ENCODE data around the gene C3orf33.
"Not testable (repeated sequence)": the region's sequence is repeated elsewhere in the genome, so short reads cannot be mapped to it uniquely, and the experiment has no call there.

The C3orf33 gene, protein sequence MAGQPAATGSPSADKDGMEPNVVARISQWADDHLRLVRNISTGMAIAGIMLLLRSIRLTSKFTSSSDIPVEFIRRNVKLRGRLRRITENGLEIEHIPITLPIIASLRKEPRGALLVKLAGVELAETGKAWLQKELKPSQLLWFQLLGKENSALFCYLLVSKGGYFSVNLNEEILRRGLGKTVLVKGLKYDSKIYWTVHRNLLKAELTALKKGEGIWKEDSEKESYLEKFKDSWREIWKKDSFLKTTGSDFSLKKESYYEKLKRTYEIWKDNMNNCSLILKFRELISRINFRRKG

DNA sequence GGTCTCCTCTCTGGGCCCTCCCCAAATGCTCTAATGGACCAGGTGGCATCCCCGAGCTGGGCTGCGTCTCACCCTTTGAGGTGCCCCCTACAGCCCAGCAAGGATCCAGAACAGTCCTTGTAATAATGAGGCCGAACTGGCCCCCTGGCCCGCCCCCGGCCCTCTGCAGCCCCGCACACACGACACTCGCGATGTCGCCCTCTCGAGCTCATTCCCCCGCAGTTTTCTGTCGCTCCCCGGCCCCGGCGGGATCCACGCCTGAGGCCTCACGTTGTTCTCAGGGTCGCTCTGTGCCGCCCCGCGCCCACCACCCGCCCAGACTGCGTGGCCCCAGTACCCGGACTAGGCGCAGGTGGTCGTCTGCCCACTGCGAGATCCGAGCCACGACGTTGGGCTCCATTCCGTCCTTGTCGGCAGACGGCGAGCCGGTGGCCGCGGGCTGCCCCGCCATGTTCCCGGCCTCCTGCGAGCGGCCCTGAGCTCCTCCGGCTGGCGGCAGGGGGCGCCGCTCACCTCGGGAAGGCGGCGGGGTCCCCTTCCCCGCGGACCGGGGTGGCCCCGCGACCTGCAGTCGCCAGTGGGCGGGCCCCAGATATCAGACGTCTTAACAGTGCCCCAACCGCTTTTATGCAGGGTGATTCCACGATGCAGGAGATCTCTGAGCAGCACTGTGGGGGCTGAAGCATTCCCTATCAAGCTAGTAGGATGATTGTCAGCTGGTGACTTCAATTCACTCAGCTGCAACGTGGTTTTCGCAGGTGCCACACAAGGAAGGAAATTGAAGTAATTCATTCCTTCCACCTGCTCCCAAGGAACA is at the start of gene C3orf33:
Gene C3orf33 (minus strand): TSS at position 477 of the 817 bp plus-strand sequence. CDS start 26 bp downstream, at position 451.
- TF ChIP-seq, protein P1, sequence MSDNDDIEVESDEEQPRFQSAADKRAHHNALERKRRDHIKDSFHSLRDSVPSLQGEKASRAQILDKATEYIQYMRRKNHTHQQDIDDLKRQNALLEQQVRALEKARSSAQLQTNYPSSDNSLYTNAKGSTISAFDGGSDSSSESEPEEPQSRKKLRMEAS (IDR thresholded peaks at IDR 0.05; ENCODE audit: low read depth, low read length): peak; percentile 41; the same call in 1 of the 2 replicates
- TF ChIP-seq MYC (IDR thresholded peaks at IDR 0.05; ENCODE audit: low read depth, low read length) (no peak), POLR2A (IDR thresholded peaks at IDR 0.05; ENCODE audit: extremely low read depth, insufficient read length) (peak; percentile 50)
- TF ChIP-seq, protein P2, sequence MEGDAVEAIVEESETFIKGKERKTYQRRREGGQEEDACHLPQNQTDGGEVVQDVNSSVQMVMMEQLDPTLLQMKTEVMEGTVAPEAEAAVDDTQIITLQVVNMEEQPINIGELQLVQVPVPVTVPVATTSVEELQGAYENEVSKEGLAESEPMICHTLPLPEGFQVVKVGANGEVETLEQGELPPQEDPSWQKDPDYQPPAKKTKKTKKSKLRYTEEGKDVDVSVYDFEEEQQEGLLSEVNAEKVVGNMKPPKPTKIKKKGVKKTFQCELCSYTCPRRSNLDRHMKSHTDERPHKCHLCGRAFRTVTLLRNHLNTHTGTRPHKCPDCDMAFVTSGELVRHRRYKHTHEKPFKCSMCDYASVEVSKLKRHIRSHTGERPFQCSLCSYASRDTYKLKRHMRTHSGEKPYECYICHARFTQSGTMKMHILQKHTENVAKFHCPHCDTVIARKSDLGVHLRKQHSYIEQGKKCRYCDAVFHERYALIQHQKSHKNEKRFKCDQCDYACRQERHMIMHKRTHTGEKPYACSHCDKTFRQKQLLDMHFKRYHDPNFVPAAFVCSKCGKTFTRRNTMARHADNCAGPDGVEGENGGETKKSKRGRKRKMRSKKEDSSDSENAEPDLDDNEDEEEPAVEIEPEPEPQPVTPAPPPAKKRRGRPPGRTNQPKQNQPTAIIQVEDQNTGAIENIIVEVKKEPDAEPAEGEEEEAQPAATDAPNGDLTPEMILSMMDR (IDR thresholded peaks at IDR 0.05; ENCODE audit: low read depth, low read length): peak; percentile 62
- H3K4me3 ChIP-seq (ENCODE audit: low read depth, low read length): peak within 1 kb of the TSS; percentile 63
- peak; percentile 84 for DNase-seq (ENCODE audit: low read depth)

DNA sequence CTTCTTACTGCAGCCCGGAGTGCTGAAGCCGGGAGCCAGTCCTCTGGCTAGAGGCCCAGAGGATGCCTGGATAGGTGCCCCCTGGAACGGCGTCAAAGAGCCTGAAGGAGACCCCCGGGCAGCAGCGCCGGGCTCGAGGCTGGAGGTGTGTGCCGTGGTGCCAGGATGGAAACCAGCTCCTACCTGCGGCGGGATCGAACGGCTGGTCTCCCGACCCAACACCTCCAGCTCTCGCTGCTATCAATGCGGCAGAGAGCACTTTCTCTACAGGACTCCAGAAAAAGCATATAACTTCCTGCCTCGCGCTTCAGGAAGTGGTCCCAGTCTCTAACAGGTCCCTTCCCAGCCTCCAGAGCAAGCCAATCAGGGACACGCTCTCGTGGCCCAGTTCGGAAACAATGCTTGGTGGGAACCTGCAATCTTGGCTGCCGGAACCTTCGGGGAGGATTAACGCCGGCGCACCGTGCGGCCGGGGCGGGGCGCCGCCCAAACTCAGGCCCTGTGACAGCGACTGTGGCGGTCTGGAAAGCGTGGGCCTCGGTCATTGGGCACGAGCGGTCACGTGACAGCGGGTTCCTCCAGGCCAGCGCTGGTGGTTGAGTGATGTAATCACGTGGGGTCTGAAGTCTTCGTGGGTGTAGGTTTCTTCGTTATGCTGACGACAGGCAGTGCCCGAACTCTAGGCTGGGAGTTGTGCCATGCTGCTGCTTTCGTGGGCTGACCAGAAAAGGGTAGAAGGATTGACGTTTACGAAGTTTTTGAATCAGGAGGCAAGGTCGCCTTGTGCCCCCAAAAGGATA is 48.3 kb upstream of the C3orf33 start, which contains the start of gene SLC33A1:
Gene SLC33A1 (minus strand): TSS at position 287 of the 800 bp plus-strand sequence. CDS start 430 bp downstream, outside the sequence.
- peak; percentile 99 for DNase-seq (ENCODE audit: low read depth)
- TF ChIP-seq POLR2A (IDR thresholded peaks at IDR 0.05; ENCODE audit: extremely low read depth, insufficient read length): peak; percentile 74
- TF ChIP-seq MYC (IDR thresholded peaks at IDR 0.05; ENCODE audit: low read depth, low read length): peak; percentile 70
- TF ChIP-seq, protein P1 (IDR thresholded peaks at IDR 0.05; ENCODE audit: low read depth, low read length): peak; percentile 99
- TF ChIP-seq, protein P2 (IDR thresholded peaks at IDR 0.05; ENCODE audit: low read depth, low read length): no peak

DNA sequence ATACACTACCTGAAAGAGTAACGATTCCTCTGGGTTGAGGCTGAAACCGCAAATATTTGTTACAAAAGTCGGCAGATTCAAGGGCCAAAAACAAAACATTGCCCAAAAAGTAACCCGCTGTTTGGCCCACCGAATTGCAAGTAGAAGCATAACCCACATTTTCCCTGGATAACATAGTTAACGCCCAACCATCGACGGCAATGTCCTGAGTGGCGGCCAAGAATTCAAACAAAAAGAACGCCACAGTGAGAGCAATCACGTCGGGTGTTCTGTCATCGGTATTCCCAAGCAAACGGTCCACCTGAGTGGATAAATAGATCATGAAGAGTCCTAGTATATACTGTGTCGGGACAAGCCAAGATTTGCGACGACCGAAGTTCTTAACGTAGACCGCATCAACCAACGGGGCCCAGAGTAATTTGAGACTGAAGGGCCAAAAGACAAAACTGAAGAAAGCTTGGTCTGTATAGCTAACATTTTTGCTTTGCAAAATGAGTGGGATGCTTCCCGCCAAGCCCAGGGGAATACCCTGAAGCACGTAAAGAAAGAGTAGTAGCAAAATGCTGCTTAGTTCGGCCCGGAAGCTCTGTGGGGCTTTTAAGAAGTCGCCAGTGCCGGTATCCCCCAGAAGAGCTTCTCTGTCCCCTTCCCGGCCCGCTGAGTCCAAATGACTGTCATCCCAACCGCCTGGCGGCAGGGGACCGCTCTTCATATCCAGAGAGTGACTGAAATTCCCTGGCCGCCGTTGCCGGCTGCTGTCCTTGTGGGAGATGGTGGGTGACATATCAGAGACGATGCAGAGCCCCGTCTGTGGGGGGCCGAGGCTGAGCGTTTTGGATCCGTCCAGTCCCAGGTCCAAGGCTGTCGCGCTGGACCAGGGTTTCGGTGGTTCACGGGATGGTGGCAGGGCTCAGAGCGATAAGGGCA is 47.4 kb upstream of the C3orf33 start:
- H3K4me3 ChIP-seq (ENCODE audit: low read depth, low read length): peak overlapping the region; percentile 81
- DNase-seq (ENCODE audit: low read depth): peak; percentile 45

More for the DNA sequence above, 48.3 kb upstream of the C3orf33 start, which contains the start of gene SLC33A1:
- peak within 1 kb of the TSS; percentile 81 for H3K4me3 ChIP-seq (ENCODE audit: low read depth, low read length)

DNA sequence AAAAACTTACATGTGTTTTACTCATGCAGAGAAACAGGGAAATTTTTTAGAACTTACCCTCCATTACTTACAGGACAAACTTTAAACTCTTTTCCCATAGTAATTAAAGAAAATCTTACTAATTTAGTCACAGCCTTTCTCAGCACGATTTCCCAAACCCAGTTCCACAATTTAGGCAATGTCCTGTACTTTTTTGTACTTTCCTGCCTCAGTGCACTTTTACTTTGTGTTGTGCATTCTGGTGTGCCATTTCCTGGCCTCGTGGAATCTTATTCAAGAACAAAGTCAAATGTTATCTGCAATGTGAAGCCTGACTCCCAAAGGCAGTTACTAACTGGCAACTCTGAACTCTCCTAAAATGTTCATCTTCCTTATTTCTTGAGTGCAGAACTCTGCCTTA is 46.3 kb upstream of the C3orf33 start:
- peak overlapping the region; percentile 81 for H3K4me3 ChIP-seq (ENCODE audit: low read depth, low read length)
- peak; percentile 18 for DNase-seq (ENCODE audit: low read depth)
- TF ChIP-seq POLR2A (IDR thresholded peaks at IDR 0.05; ENCODE audit: extremely low read depth, insufficient read length) (no peak), MYC (IDR thresholded peaks at IDR 0.05; ENCODE audit: low read depth, low read length) (no peak)
- TF ChIP-seq, protein P2 (IDR thresholded peaks at IDR 0.05; ENCODE audit: low read depth, low read length): no peak
- TF ChIP-seq, protein P1 (IDR thresholded peaks at IDR 0.05; ENCODE audit: low read depth, low read length): no peak

More for the DNA sequence above, 47.4 kb upstream of the C3orf33 start:
- TF ChIP-seq POLR2A (IDR thresholded peaks at IDR 0.05; ENCODE audit: extremely low read depth, insufficient read length): no peak
- TF ChIP-seq MYC (IDR thresholded peaks at IDR 0.05; ENCODE audit: low read depth, low read length): no peak
- TF ChIP-seq, protein P1 (IDR thresholded peaks at IDR 0.05; ENCODE audit: low read depth, low read length): no peak

DNA sequence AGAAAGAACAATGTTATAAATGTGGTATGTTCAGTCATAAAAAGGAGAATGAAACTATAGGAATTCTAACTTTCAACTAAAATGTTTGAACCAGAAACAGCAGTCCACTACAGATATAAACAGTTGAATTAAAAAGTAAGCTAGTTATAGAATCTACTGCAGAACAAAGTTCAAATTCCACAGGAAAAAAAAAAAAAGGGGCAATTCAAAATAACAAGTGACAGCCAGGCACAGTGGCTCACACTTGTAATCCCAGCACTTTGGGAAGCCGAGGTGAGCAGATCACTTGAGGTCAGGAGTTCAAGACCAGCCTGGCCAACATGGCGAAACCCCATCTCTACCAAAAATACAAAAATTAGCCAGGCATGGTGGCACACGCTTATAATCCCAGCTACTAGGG is 43.3 kb upstream of the C3orf33 start:
- not testable (repeated sequence) for H3K4me3 ChIP-seq (ENCODE audit: low read depth, low read length); DNase-seq (ENCODE audit: low read depth)
